ENCODE data around the gene OTOP2. TPM values are rescaled to one million over a fixed set of nuclear protein-coding genes. Genes with fewer than 3 reads are reported as not detected.

OTOP2 gene
- total RNA-seq, 1 experiment from 2014 or later: 0.11 TPM

DNA sequence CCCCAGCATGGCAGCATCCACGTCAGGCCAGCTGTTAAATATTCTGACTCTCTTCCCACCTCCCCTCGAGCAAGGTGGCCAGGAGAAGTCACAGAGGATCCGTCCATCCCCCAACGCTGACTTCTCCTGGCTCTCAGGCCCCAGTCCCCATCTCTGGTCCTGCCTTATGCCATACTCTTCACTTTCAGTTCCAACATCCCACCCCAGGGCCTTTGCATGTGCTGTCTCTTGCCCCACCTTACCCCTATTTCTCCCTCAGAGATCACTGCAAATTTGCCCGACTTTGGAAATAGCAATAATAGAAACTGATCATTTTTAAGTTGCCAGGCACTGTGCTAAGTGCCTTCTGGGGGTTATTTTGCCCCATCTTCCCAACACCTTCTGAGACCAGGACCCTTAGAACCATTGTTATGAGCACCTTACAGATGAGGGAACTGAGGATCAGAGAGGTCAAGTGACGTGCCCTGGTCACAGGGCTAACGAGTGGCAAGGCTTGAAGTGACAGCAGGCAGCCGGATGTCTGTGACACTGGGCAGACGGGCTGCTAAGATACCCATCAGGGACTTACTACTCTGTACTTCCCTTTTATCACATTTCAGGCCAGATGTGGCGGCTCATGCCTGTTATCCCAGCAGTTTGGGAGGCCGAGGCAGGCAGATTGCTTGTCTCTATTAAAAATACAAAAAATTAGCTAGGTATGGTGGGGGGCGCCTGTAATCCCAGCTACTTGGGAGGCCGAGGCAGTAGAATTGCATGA is 30.8 kb downstream of the OTOP2 start:
- Histone ChIP-seq H2AK5ac (ENCODE audit: insufficient read length, low read length) (no peak overlapping the region), H3K27ac (ENCODE audit: insufficient read length, low read depth, low read length) (no peak overlapping the region), H4K5ac (ENCODE audit: insufficient read length, low read depth, low read length) (no peak overlapping the region), H3K79me1 (ENCODE audit: insufficient read depth, low read depth, low read length, poor library complexity, severe bottlenecking) (no peaks in the 10 kb centered on the region), H3K4me1 (ENCODE audit: insufficient read depth, low read length) (no peaks in the 10 kb centered on the region), H2BK15ac (ENCODE audit: low read depth, low read length) (no peak overlapping the region), H4K20me1 (ENCODE audit: control insufficient read depth, insufficient read depth, insufficient read length) (no peaks in the 10 kb centered on the region), H2BK120ac (ENCODE audit: low read depth, low read length, poor library complexity, severe bottlenecking) (no peak overlapping the region), H3K56ac (ENCODE audit: insufficient read length, low read depth, low read length) (no peak overlapping the region), H4K8ac (replicated peaks; ENCODE audit: insufficient read length, low read depth, low read length) (no peak overlapping the region), H3K4ac (ENCODE audit: low read depth, low read length) (no peak overlapping the region), H2BK5ac (ENCODE audit: insufficient read length, low read length) (no peak overlapping the region), H2BK20ac (ENCODE audit: low read depth, low read length, poor library complexity, severe bottlenecking) (no peak overlapping the region), H3K9me3 (ENCODE audit: control insufficient read depth, low read depth, low read length) (no peaks in the 10 kb centered on the region), H3K18ac (ENCODE audit: insufficient read length, low read depth, low read length) (no peak overlapping the region), H3K27me3 (ENCODE audit: insufficient read depth, low read length) (no peaks in the 10 kb centered on the region), H3T11ph (ENCODE audit: low read length) (no peak overlapping the region), H4K91ac (ENCODE audit: insufficient read length, low read depth, low read length) (no peak overlapping the region), H3K4me2 (ENCODE audit: insufficient read depth, insufficient read length, low read length) (no peak overlapping the region), H3K23ac (ENCODE audit: insufficient read length, low read depth, low read length) (no peak overlapping the region), H3K9ac (ENCODE audit: extremely low read depth, insufficient read length, low read length) (no peak overlapping the region), H3K23me2 (ENCODE audit: insufficient read length, low read depth, low read length, poor library complexity, severe bottlenecking) (peaks cover 2% of the 10 kb centered on the region), H3K14ac (ENCODE audit: insufficient read depth, low read length) (no peak overlapping the region), H2AFZ (ENCODE audit: low read length) (no peak overlapping the region), H3K79me2 (ENCODE audit: insufficient read depth, low read length) (no peaks in the 10 kb centered on the region), H2BK12ac (ENCODE audit: insufficient read length, low read depth, low read length) (no peak overlapping the region)
- Mint-ChIP-seq H3K36me3 (ENCODE audit: insufficient read depth in 1 of 3, low read depth in 3 of 3) (no peaks in the 10 kb centered on the region; a peak in 1 of 7 replicates), H3K4me1 (peaks cover 9 to 20% of the 10 kb centered on the region in 2 experiments), H3K4me3 (no peak overlapping the region), H3K9me3 (no peaks in the 10 kb centered on the region), H3K27ac (no peak overlapping the region), H3K27me3 (ENCODE audit: low read depth) (peaks cover 28% of the 10 kb centered on the region)
- no CpG with 5 or more reads among the region's 13 CpGs for WGBS (ENCODE audit: extremely low coverage, insufficient read length, low lambda C conversion rate)
- TF ChIP-seq CTCF (conservative IDR thresholded peaks at IDR 0.05): no peak
- no peak for DNase-seq

Measured in H9 (cell line).